ENCODE results near the gene LINC01488. TPM values are rescaled to one million over a fixed set of nuclear protein-coding genes. Genes with fewer than 3 reads are reported as not detected.

The LINC01488 gene
- total RNA-seq, 1 donor from 2014 or later: not detected

- no peak overlapping the region for H3K27ac Mint-ChIP-seq (ENCODE audit: unreplicated experiment)
Measured at GRCh38 chr11:69497221-69497787, 15.8 kb downstream of the LINC01488 start.

DNA sequence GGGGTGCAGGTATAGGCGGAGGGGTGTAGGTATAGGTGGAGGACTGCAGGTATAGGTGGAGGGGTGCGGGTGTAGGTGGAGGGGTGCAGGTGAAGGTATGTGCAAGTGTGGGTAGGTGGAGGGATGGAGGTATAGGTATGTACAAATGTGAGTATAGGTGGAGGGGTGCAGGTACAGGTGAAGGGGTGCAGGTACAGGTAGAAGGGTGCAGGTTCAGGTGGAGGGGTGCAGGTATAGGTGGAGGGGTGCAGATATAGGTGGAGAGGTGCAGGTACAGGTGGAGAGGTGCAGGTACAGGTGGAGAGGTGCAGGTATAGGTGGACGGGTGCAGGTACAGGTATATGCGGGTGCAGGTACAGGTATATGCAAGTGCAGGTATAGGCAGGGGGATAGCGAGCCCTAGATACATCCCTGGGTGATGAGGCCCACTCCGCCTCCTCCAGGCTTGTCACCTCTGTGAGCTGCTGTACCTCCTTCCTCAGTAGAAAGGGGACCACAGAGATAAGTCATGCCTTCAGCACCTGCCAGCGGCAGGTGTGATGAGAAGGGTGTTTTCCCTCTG lies 17.2 kb downstream of the LINC01488 start:
- H3K27ac Mint-ChIP-seq (ENCODE audit: unreplicated experiment): no peak overlapping the region
- Histone ChIP-seq H3K9ac (ENCODE audit: low read length) (no peak overlapping the region), H3K4me2 (ENCODE audit: low read length) (no peak overlapping the region), H3K27me3 (ENCODE audit: insufficient read depth, low read length) (peaks cover 2% of the 10 kb centered on the region), H3K27ac (ENCODE audit: low read depth, low read length) (no peak overlapping the region), H3K4me3 (ENCODE audit: insufficient read depth, low read depth, low read length) (no peak overlapping the region), H4K20me1 (ENCODE audit: insufficient read depth, low read length) (no peaks in the 10 kb centered on the region), H3K4me1 (ENCODE audit: insufficient read depth, low read length) (peaks cover 15% of the 10 kb centered on the region), H3K79me2 (ENCODE audit: insufficient read depth, low read length) (no peaks in the 10 kb centered on the region), H3K36me3 (ENCODE audit: insufficient read depth, low read length) (no peaks in the 10 kb centered on the region), H3K9me3 (ENCODE audit: insufficient read depth, low read depth, low read length) (no peaks in the 10 kb centered on the region), H2AFZ (ENCODE audit: low read depth, low read length) (no peak overlapping the region)
- H3K4me1 Mint-ChIP-seq (ENCODE audit: low read depth, unreplicated experiment): peaks cover 3% of the 10 kb centered on the region
- peaks cover 5% of the 10 kb centered on the region for H3K9me3 Mint-ChIP-seq (ENCODE audit: unreplicated experiment)
- H3K27me3 Mint-ChIP-seq (ENCODE audit: low read depth, unreplicated experiment): peaks cover 33% of the 10 kb centered on the region
- H3K36me3 Mint-ChIP-seq (ENCODE audit: low read depth, unreplicated experiment): no peaks in the 10 kb centered on the region
- H3K4me3 Mint-ChIP-seq (ENCODE audit: unreplicated experiment): no peak overlapping the region
- no peak for FAIRE-seq
- no peak for DNase-seq (ENCODE audit: low read depth)
- no peak for TF ChIP-seq EZH2 (IDR thresholded peaks at IDR 0.05; ENCODE audit: insufficient read depth, low read length)
- TF ChIP-seq CTCF (IDR thresholded peaks at IDR 0.05; ENCODE audit: insufficient read depth, low read depth, low read length): no peak

More at GRCh38 chr11:69497221-69497787, 15.8 kb downstream of the LINC01488 start:
- no peak for TF ChIP-seq CTCF (IDR thresholded peaks at IDR 0.05; ENCODE audit: insufficient read depth, low read depth, low read length)
- TF ChIP-seq EZH2 (IDR thresholded peaks at IDR 0.05; ENCODE audit: insufficient read depth, low read length): no peak
- H3K79me2 ChIP-seq (ENCODE audit: insufficient read depth, low read length): no peaks in the 10 kb centered on the region
- H2AFZ ChIP-seq (ENCODE audit: low read depth, low read length): no peak overlapping the region
- H3K4me2 ChIP-seq (ENCODE audit: low read length): peak overlapping the region; percentile 84
- H3K4me3 ChIP-seq (ENCODE audit: insufficient read depth, low read depth, low read length): no peak overlapping the region
- peaks cover 2% of the 10 kb centered on the region for H3K27me3 ChIP-seq (ENCODE audit: insufficient read depth, low read length)
- no peaks in the 10 kb centered on the region for H3K36me3 Mint-ChIP-seq (ENCODE audit: low read depth, unreplicated experiment)
- peak overlapping the region; percentile 76 for H3K27ac ChIP-seq (ENCODE audit: low read depth, low read length)
- H3K27me3 Mint-ChIP-seq (ENCODE audit: low read depth, unreplicated experiment): peaks cover 26% of the 10 kb centered on the region
- H3K36me3 ChIP-seq (ENCODE audit: insufficient read depth, low read length): no peaks in the 10 kb centered on the region
- no peak overlapping the region for H3K4me3 Mint-ChIP-seq (ENCODE audit: unreplicated experiment)
- peak overlapping the region; percentile 34 for H3K9ac ChIP-seq (ENCODE audit: low read length)
- H3K4me1 Mint-ChIP-seq (ENCODE audit: low read depth, unreplicated experiment): peaks cover 11% of the 10 kb centered on the region
- DNase-seq (ENCODE audit: low read depth): peak; percentile 97
- H3K9me3 Mint-ChIP-seq (ENCODE audit: unreplicated experiment): peaks cover 5% of the 10 kb centered on the region
- H3K9me3 ChIP-seq (ENCODE audit: insufficient read depth, low read depth, low read length): no peaks in the 10 kb centered on the region
- peak; percentile 9 for FAIRE-seq
- H3K4me1 ChIP-seq (ENCODE audit: insufficient read depth, low read length): peaks cover 21% of the 10 kb centered on the region
- H4K20me1 ChIP-seq (ENCODE audit: insufficient read depth, low read length): no peaks in the 10 kb centered on the region
